Panc1 (cell line): Measurements from ENCODE around the gene SEH1L. TPM values are rescaled to one million over a fixed set of nuclear protein-coding genes. Genes with fewer than 3 reads are reported as not detected.

ENCODE experiments used
- ATAC-seq: fragments of 200-7000 bp; cut with Tn5 transposase; 2 replicates; pipeline ENCODE4 v1.9.1; 2020; ENCODE audit warnings: mild to moderate bottlenecking, moderate library complexity
- BruUV-seq: library from RNA; stranded (reverse); fragments of 400-500 nt; replicated peaks from 2 replicates; lab custom pipeline; 2021; lab: Mats Ljungman, UMichigan
- CTCF ChIA-PET: fragments of 300-600 bp; sonication (Branson Sonifier 250); formaldehyde crosslinking; loops from one replicate; lab custom pipeline; 2022; ENCODE audit warnings: antibody characterized with exemption; lab: Charles Lee
- POLR2A ChIA-PET: fragments of 300-600 bp; sonication (Branson Sonifier 250); formaldehyde crosslinking; loops from one replicate; lab custom pipeline; 2022; ENCODE audit warnings: antibody characterized with exemption; lab: Charles Lee
- DNase-seq: peaks from one replicate; pipeline ENCODE4 v3.0.0-alpha.2; 2010; ENCODE audit warnings: low read depth, low spot score
- H3K27ac ChIP-seq: 2 replicates; pipeline ENCODE4 v1.5.1; 2011; ENCODE audit warnings: mild to moderate bottlenecking, low read length, inconsistent platforms
- H3K27me3 ChIP-seq: fragments of 200-500 bp; sonication (Bioruptor generic); 2 replicates; pipeline ENCODE4 v1.6.0; 2014; ENCODE audit warnings: low read length, inconsistent platforms; ENCODE audit not compliant: control insufficient read depth, insufficient read depth
- H3K36me3 ChIP-seq: fragments of 200-500 bp; sonication (Bioruptor generic); 2 replicates; pipeline ENCODE4 v1.5.1; 2014; ENCODE audit warnings: inconsistent platforms, mild to moderate bottlenecking, low read length, moderate library complexity; ENCODE audit not compliant: control insufficient read depth, insufficient read depth
- H3K4me1 ChIP-seq: 2 replicates; pipeline ENCODE4 v1.5.1; 2011; ENCODE audit warnings: inconsistent platforms, mild to moderate bottlenecking, low read length, moderate library complexity; ENCODE audit not compliant: control insufficient read depth, insufficient read depth
- H3K4me3 ChIP-seq, 2 experiments: 2 replicates each; pipeline ENCODE4 v1.5.1; 2011 to 2012; ENCODE audit warnings: low read depth in 2 of 2, low read length in 2 of 2, mild to moderate bottlenecking in 2 of 2, inconsistent platforms in 1 of 2, moderate library complexity in 1 of 2
- H3K9me3 ChIP-seq: fragments of 200-500 bp; sonication (Bioruptor generic); 2 replicates; pipeline ENCODE4 v1.5.1; 2014; ENCODE audit warnings: low read depth, mild to moderate bottlenecking, inconsistent platforms, low read length, moderate library complexity; ENCODE audit not compliant: control insufficient read depth, insufficient read depth
- CTCF ChIP-seq: fragments of 450-650 bp; IDR thresholded peaks from 2 replicates; pipeline ENCODE4 v1.5.1; 2017; ENCODE audit warnings: mild to moderate bottlenecking
- POLR2AphosphoS5 ChIP-seq: IDR thresholded peaks from 2 replicates; pipeline ENCODE4 v1.6.1; 2012; ENCODE audit warnings: mild to moderate bottlenecking, low read depth, low read length, moderate library complexity
- REST ChIP-seq, 2 experiments: IDR thresholded peaks; 2 replicates each; pipeline ENCODE4 v1.6.1; 2011 to 2012; ENCODE audit warnings: low read depth in 2 of 2, control low read depth in 1 of 2, low read length in 1 of 2, mild to moderate bottlenecking in 1 of 2, moderate library complexity in 1 of 2; ENCODE audit not compliant: insufficient read depth in 1 of 2
- SIN3A ChIP-seq: IDR thresholded peaks from 2 replicates; pipeline ENCODE4 v1.6.1; 2012; ENCODE audit warnings: low read depth, mild to moderate bottlenecking, low read length, moderate library complexity, borderline replicate concordance; ENCODE audit not compliant: insufficient read depth
- TCF7L2 ChIP-seq: IDR thresholded peaks from 2 replicates; pipeline ENCODE4 v1.6.1; 2011; ENCODE audit warnings: mild to moderate bottlenecking, low read depth, low read length, inconsistent platforms
- in situ Hi-C: cut with HindIII; loops from 2 replicates; pipeline ENCODE4 v1.10.0; 2016; ENCODE audit warnings: low sequenced_read_pairs, low pct_unique_long_range_greater_than_20kb
- intact Hi-C: fragments of 100-400 bp; cut with micrococcal nuclease; formaldehyde crosslinking; loops from one replicate; pipeline ENCODE4 v1.10.0; 2022; ENCODE audit not compliant: unreplicated experiment
- total RNA-seq: library from RNA; stranded (reverse); gene quantifications from one replicate; pipeline ENCODE4 v1.2.1, GENCODE V29; 2021; ENCODE audit not compliant: unreplicated experiment

SEH1L gene
- total RNA-seq, 1 experiment from 2014 or later, result 86.5 TPM

- H3K36me3 ChIP-seq, result peaks cover 43% of the 10 kb centered on the region
- no peak for ATAC-seq
- H3K4me3 ChIP-seq, result no peak overlapping the region
- no peaks in the 10 kb centered on the region for H3K9me3 ChIP-seq
- CTCF ChIA-PET, result no interaction called here
- no peak overlapping the region for H3K27ac ChIP-seq
- no peaks in the 10 kb centered on the region for H3K4me1 ChIP-seq
- POLR2A ChIA-PET, result no interaction called here
- in situ Hi-C loops (no loop called here), intact Hi-C loops (no loop called here)
- TF ChIP-seq REST (IDR thresholded peaks at IDR 0.05; ENCODE audit: insufficient read depth in 1 of 2, low read depth in 2 of 2, low read length in 1 of 2) (no peak), POLR2AphosphoS5 (no peak), SIN3A (no peak), TCF7L2 (no peak), CTCF (no peak)
- no TSS peak for BruUV-seq
- no peak for DNase-seq
- no peaks in the 10 kb centered on the region for H3K27me3 ChIP-seq
Observed at GRCh38 chr18:13014232-13014631, 66.4 kb downstream of the SEH1L start.

- no TSS peak for BruUV-seq
- TF ChIP-seq REST (IDR thresholded peaks at IDR 0.05; ENCODE audit: insufficient read depth in 1 of 2, low read depth in 2 of 2, low read length in 1 of 2) (no peak), SIN3A (no peak), TCF7L2 (no peak), CTCF (no peak), POLR2AphosphoS5 (no peak)
- H3K36me3 ChIP-seq, result peaks cover 43% of the 10 kb centered on the region
- in situ Hi-C loops, result no loop called here
- no peak for ATAC-seq
- no peak overlapping the region for H3K27ac ChIP-seq
- no peak for DNase-seq
- intact Hi-C loops, result no loop called here
- ChIA-PET POLR2A (no interaction called here), CTCF (no interaction called here)
- H3K4me1 ChIP-seq, result no peaks in the 10 kb centered on the region
- H3K27me3 ChIP-seq, result no peaks in the 10 kb centered on the region
- no peaks in the 10 kb centered on the region for H3K9me3 ChIP-seq
- no peak overlapping the region for H3K4me3 ChIP-seq
Observed at GRCh38 chr18:13014818-13015217, 67.0 kb downstream of the SEH1L start.
